HepG2 (cell line): ENCODE measurements around the gene WFDC13. TPM values are rescaled to one million over a fixed set of nuclear protein-coding genes. Genes with fewer than 3 reads are reported as not detected.
"Not testable (repeated sequence)": the region's sequence is repeated elsewhere in the genome, so short reads cannot be mapped to it uniquely, and the experiment has no call there.

Experiments used
- ATAC-seq: fragments of 200-7000 bp; cut with Tn5 transposase; 3 replicates; pipeline ENCODE4 v1.9.1; 2020; ENCODE audit warnings: mild to moderate bottlenecking, moderate library complexity
- Bru-seq: library from RNA; stranded (reverse); fragments of 400-500 nt; gene quantifications from one replicate; lab custom pipeline; 2021; lab: Mats Ljungman, UMichigan
- BruChase-seq, 2 experiments: library from RNA; stranded (reverse); fragments of 400-500 nt; gene quantifications; one replicate each; lab custom pipeline; 2021; lab: Mats Ljungman, UMichigan
- BruUV-seq: library from RNA; stranded (reverse); fragments of 400-500 nt; replicated peaks from 2 replicates; lab custom pipeline; 2021; lab: Mats Ljungman, UMichigan
- CTCF ChIA-PET: fragments of 300-600 bp; formaldehyde crosslinking; extraction: SDS; loops from one replicate; lab custom pipeline; 2021; ENCODE audit warnings: low total read pairs, inconsistent platforms, low intra/inter-chr PET ratio; lab: Yijun Ruan, JAX
- POLR2A ChIA-PET: fragments of 350-600 bp; sonication (Branson Sonifier 250); formaldehyde crosslinking; loops from one replicate; lab custom pipeline; 2020; ENCODE audit warnings: antibody characterized with exemption, inconsistent platforms; lab: Yijun Ruan, JAX
- DNase-seq: peaks from one replicate; pipeline ENCODE4 v3.0.0-alpha.2; 2015; ENCODE audit warnings: low spot score
- FAIRE-seq: peaks from 3 replicates; lab custom pipeline; 2011; peaks lifted over from hg19 to GRCh38; lab: Jason Lieb, UNC
- H2AFZ ChIP-seq: one replicate; pipeline ENCODE4 v1.6.1; 2011; ENCODE audit warnings: low read length, inconsistent platforms
- H3K27ac ChIP-seq: fragments of 300-600 bp; 3 replicates; pipeline ENCODE4 v1.8.0; 2011; ENCODE audit warnings: mixed run types, mild to moderate bottlenecking, mixed read lengths, low read length, inconsistent platforms; ENCODE audit not compliant: insufficient read depth; ENCODE audit errors: extremely low read length
- H3K27me3 ChIP-seq, 2 experiments: fragments of 200-600 bp in 1 of 2; 2 replicates in 1 of 2; 3 replicates in 1 of 2; pipeline versions ENCODE4 v1.6.0 to v1.8.0; 2011; ENCODE audit warnings: low read length in 2 of 2, mild to moderate bottlenecking in 2 of 2, moderate library complexity in 2 of 2, inconsistent platforms in 1 of 2; ENCODE audit not compliant: insufficient read depth in 2 of 2, control insufficient read depth in 1 of 2
- H3K36me3 ChIP-seq, 2 experiments: fragments of 200-600 bp in 1 of 2; replicated peaks in 1 of 2; 2 replicates in 1 of 2; 3 replicates in 1 of 2; pipeline versions ENCODE4 v1.5.1 to v1.8.0; 2011; ENCODE audit warnings: low read length in 2 of 2, inconsistent platforms in 1 of 2; ENCODE audit not compliant: insufficient read depth in 2 of 2, control insufficient read depth in 1 of 2
- H3K4me1 ChIP-seq: 2 replicates; pipeline ENCODE4 v1.5.1; 2012; ENCODE audit warnings: low read length, inconsistent platforms; ENCODE audit not compliant: insufficient read depth
- H3K4me2 ChIP-seq: 2 replicates; pipeline ENCODE4 v1.6.0; 2011; ENCODE audit warnings: low read depth, low read length, inconsistent platforms
- H3K4me3 ChIP-seq, 3 experiments: fragments of 200-600 bp in 1 of 3; sonication (generic), shearing (Covaris generic) in 1 of 3; replicated peaks in 1 of 3; 2 replicates each; pipeline ENCODE4 v1.5.1; 2011 to 2016; ENCODE audit warnings: low read length in 3 of 3, inconsistent platforms in 2 of 3, low read depth in 2 of 3, mild to moderate bottlenecking in 2 of 3, control low read depth in 1 of 3, mixed read lengths in 1 of 3; ENCODE audit not compliant: insufficient read depth in 1 of 3
- H3K79me2 ChIP-seq: one replicate; pipeline ENCODE4 v1.6.1; 2011; ENCODE audit warnings: low read length, inconsistent platforms; ENCODE audit not compliant: insufficient read depth
- H3K9ac ChIP-seq: 2 replicates; pipeline ENCODE4 v1.6.0; 2011; ENCODE audit warnings: mild to moderate bottlenecking, low read depth, low read length, inconsistent platforms; ENCODE audit not compliant: insufficient read depth
- H3K9me3 ChIP-seq: 2 replicates; pipeline ENCODE4 v1.5.1; 2012; ENCODE audit warnings: mild to moderate bottlenecking, low read length
- H4K20me1 ChIP-seq: 2 replicates; pipeline ENCODE4 v1.6.0; 2011; ENCODE audit warnings: inconsistent platforms, mild to moderate bottlenecking, low read length, moderate library complexity; ENCODE audit not compliant: insufficient read depth
- HINFP ChIP-seq: sonication (generic); formaldehyde crosslinking; IDR thresholded peaks from 2 replicates; pipeline ENCODE4 v1.4.0; 2020; ENCODE audit warnings: low read depth, mild to moderate bottlenecking, missing genetic modification reagents
- NONO ChIP-seq, 2 experiments: fragments of 450-650 bp in 1 of 2; sonication (generic) in 1 of 2; formaldehyde crosslinking in 1 of 2; IDR thresholded peaks in 1 of 2; conservative IDR thresholded peaks in 1 of 2; 2 replicates each; pipeline versions ENCODE4 v1.6.1 to v1.8.0; 2017 to 2022; ENCODE audit warnings: mild to moderate bottlenecking in 1 of 2, missing genetic modification reagents in 1 of 2, moderate library complexity in 1 of 2
- ZNF550 ChIP-seq: sonication (generic); formaldehyde crosslinking; IDR thresholded peaks from 2 replicates; pipeline ENCODE4 v1.4.0; 2020; ENCODE audit warnings: mild to moderate bottlenecking, missing genetic modification reagents, borderline replicate concordance
- WGBS: methylation state at CpG from one replicate; pipeline ENCODE4 v1.1.6; 2017; ENCODE audit warnings: low lambda C conversion rate; 5-methylcytosine and 5-hydroxymethylcytosine counted together
- in situ Hi-C: cut with HindIII; loops from 2 replicates; pipeline ENCODE4 v1.10.0; 2017; ENCODE audit warnings: low pct_unique_long_range_greater_than_20kb; ENCODE audit not compliant: extremely low pct_ligation_motif_present
- intact Hi-C: fragments of 100-400 bp; cut with micrococcal nuclease; formaldehyde crosslinking; loops from one replicate; pipeline ENCODE4 v1.10.0; 2022; ENCODE audit not compliant: unreplicated experiment
- long read RNA-seq, 2 experiments: library from RNA in 1 of 2; library from polyadenylated mRNA in 1 of 2; stranded (forward) in 1 of 2; unstranded in 1 of 2; transcript quantifications; one replicate each; pipeline ENCODE4 v2.0.0, GENCODE V29; 2019 to 2022
- polyA minus RNA-seq, 3 experiments: library from RNA; depleted of rRNA, polyadenylated mRNA; stranded (reverse); fragments of >200 nt; gene quantifications; 2 replicates each; pipeline ENCODE4 v1.2.3, GENCODE V29; 2011; ENCODE audit warnings: low replicate concordance in 1 of 3
- polyA plus RNA-seq, 8 experiments: library from polyadenylated mRNA; depleted of rRNA in 3 of 8; stranded (reverse) in 7 of 8; unstranded in 1 of 8; fragments of >200 nt; fragmentation: Illumina TruSeq in 4 of 8; extraction: Trizol in 4 of 8; gene quantifications; 2 replicates each; pipeline versions ENCODE4 v1.2.1 to v1.2.3, GENCODE V29; 2011 to 2016; ENCODE audit warnings: low read depth in 4 of 8, missing spikeins in 1 of 8, mixed read lengths in 1 of 8; ENCODE audit not compliant: insufficient read depth in 1 of 8
- total RNA-seq, 5 experiments: library from RNA; depleted of rRNA; stranded (reverse); fragments of >200 nt; fragmentation: Illumina TruSeq; extraction: Trizol; gene quantifications; 2 replicates each; pipeline ENCODE4 v1.2.3, GENCODE V29; 2016; ENCODE audit warnings: low read depth in 1 of 5
- TF ChIP-seq, protein P1 (sequence below): sonication (generic); formaldehyde crosslinking; IDR thresholded peaks from 2 replicates; pipeline ENCODE4 v1.5.1; 2020; ENCODE audit warnings: mild to moderate bottlenecking, moderate library complexity, missing genetic modification reagents

WFDC13 gene, protein sequence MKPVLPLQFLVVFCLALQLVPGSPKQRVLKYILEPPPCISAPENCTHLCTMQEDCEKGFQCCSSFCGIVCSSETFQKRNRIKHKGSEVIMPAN
- not detected in 2 replicates for total RNA-seq (2016; rRNA removed; fragmentation: Illumina TruSeq; extraction: Trizol)
- total RNA-seq (2016; cell fraction: cytosol; rRNA removed; fragmentation: Illumina TruSeq; extraction: Trizol; ENCODE audit: low read depth) = not detected in 2 replicates
- not detected in 2 replicates for total RNA-seq (2016; cell fraction: insoluble cytoplasmic fraction; rRNA removed; fragmentation: Illumina TruSeq; extraction: Trizol)
- not detected in 2 replicates for total RNA-seq (2016; cell fraction: membrane; rRNA removed; fragmentation: Illumina TruSeq; extraction: Trizol)
- not detected in 2 replicates for total RNA-seq (2016; cell fraction: nucleus; rRNA removed; fragmentation: Illumina TruSeq; extraction: Trizol)
- polyA plus RNA-seq (2011; rRNA removed) = not detected in 2 replicates
- not detected in 2 replicates for polyA plus RNA-seq (2011; cell fraction: cytosol; rRNA removed)
- not detected in 2 replicates for polyA plus RNA-seq (2011; cell fraction: nucleus; rRNA removed)
- not detected in 2 replicates for polyA plus RNA-seq (2012)
- polyA plus RNA-seq (2016; cell fraction: cytosol; fragmentation: Illumina TruSeq; extraction: Trizol; ENCODE audit: low read depth) = not detected in 2 replicates
- not detected in 2 replicates for polyA plus RNA-seq (2016; cell fraction: insoluble cytoplasmic fraction; fragmentation: Illumina TruSeq; extraction: Trizol; ENCODE audit: low read depth)
- not detected in 2 replicates for polyA plus RNA-seq (2016; cell fraction: membrane; fragmentation: Illumina TruSeq; extraction: Trizol; ENCODE audit: low read depth)
- polyA plus RNA-seq (2016; cell fraction: nucleus; fragmentation: Illumina TruSeq; extraction: Trizol; ENCODE audit: insufficient read depth, low read depth) = not detected in 2 replicates
- not detected in 2 replicates for polyA minus RNA-seq (2011; rRNA and poly(A)+ RNA removed; ENCODE audit: low replicate concordance)
- not detected in 2 replicates for polyA minus RNA-seq (2011; cell fraction: cytosol; rRNA and poly(A)+ RNA removed)
- not detected in 2 replicates for polyA minus RNA-seq (2011; cell fraction: nucleus; rRNA and poly(A)+ RNA removed)
- Bru-seq, nascent RNA = not detected
- BruChase-seq, experiment 1, labeled RNA remaining after a 6-hour chase = not detected
- not detected for BruChase-seq, experiment 2, labeled RNA remaining after a 2-hour chase
- long read RNA-seq, experiment 1 = 0 reads
- long read RNA-seq, experiment 2 = 0 reads

GRCh38 chr20:45701873-45702272 is at the start of gene WFDC13:
Gene WFDC13 (plus strand): TSS chr20:45702038. CDS start chr20:45702124, 86 bp downstream.
- in situ Hi-C loops = no loop called here
- H4K20me1 ChIP-seq = no peaks in the 10 kb centered on the region
- no peak for TF ChIP-seq ZNF550 (CRISPR knock-in tag)
- TF ChIP-seq HINFP (CRISPR knock-in tag) = no peak
- TF ChIP-seq, protein P1, sequence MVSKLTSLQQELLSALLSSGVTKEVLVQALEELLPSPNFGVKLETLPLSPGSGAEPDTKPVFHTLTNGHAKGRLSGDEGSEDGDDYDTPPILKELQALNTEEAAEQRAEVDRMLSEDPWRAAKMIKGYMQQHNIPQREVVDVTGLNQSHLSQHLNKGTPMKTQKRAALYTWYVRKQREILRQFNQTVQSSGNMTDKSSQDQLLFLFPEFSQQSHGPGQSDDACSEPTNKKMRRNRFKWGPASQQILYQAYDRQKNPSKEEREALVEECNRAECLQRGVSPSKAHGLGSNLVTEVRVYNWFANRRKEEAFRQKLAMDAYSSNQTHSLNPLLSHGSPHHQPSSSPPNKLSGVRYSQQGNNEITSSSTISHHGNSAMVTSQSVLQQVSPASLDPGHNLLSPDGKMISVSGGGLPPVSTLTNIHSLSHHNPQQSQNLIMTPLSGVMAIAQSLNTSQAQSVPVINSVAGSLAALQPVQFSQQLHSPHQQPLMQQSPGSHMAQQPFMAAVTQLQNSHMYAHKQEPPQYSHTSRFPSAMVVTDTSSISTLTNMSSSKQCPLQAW = no peak
- no peak for TF ChIP-seq NONO (IDR thresholded peaks at IDR 0.05)
- TF ChIP-seq NONO (CRISPR knock-in tag; conservative IDR thresholded peaks at IDR 0.05) = no peak
- TF ChIP-seq, all 625 proteins: peak for 0
- POLR2A ChIA-PET = no interaction called here
- Histone ChIP-seq H3K27me3 (peaks cover 0 to 15% of the 10 kb centered on the region in 2 experiments; a peak in 2 of 5 replicates), H3K9me3 (no peaks in the 10 kb centered on the region), H3K4me1 (0 out of 2 replicates have a peak, but pooled peaks cover 8% of the 10 kb centered on the region), H3K4me2 (no peak within 1 kb of the TSS), H3K4me3 (no peak within 1 kb of the TSS), H3K27ac (no peak within 1 kb of the TSS), H2AFZ (no peak within 1 kb of the TSS), H3K79me2 (no peaks in the 10 kb centered on the region), H3K9ac (no peak within 1 kb of the TSS), H3K36me3 (no peaks in the 10 kb centered on the region)
- no TSS peak for BruUV-seq
- FAIRE-seq (no peak), ATAC-seq (no peak), DNase-seq (no peak)
- WGBS = 6% methylated on average over 4 of the region's 4 CpGs
- intact Hi-C loops = no loop called here
- CTCF ChIA-PET = no interaction called here

- DNase-seq, H3K9ac ChIP-seq, FAIRE-seq, H3K79me2 ChIP-seq, H3K36me3 ChIP-seq, H4K20me1 ChIP-seq, H3K27ac ChIP-seq, CTCF ChIA-PET, H3K4me3 ChIP-seq, H3K27me3 ChIP-seq, H3K4me2 ChIP-seq, intact Hi-C loops, POLR2A ChIA-PET, H3K4me1 ChIP-seq, H2AFZ ChIP-seq, ATAC-seq, BruUV-seq, in situ Hi-C loops, H3K9me3 ChIP-seq: not testable (repeated sequence)
- 37% methylated on average over 3 of the region's 3 CpGs for WGBS
Observed at GRCh38 chr20:45657038-45657437, 44.8 kb upstream of the WFDC13 start.
